GM12878 (cell line): ENCODE results near the gene PPP3CA. TPM values are rescaled to one million over a fixed set of nuclear protein-coding genes. Genes with fewer than 3 reads are reported as not detected.

ENCODE experiments used
- ATAC-seq: fragments of 200-7000 bp; cut with Tn5 transposase; 3 replicates; pipeline ENCODE4 v1.9.1; 2020; ENCODE audit warnings: mild to moderate bottlenecking, moderate library complexity
- BruUV-seq: library from RNA; stranded (reverse); fragments of 400-500 nt; replicated peaks from 2 replicates; lab custom pipeline; 2021; lab: Mats Ljungman, UMichigan
- CTCF ChIA-PET: fragments of 300-600 bp; sonication (Branson Sonifier 250); formaldehyde crosslinking; extraction: SDS; loops from one replicate; lab custom pipeline; 2021; ENCODE audit warnings: inconsistent platforms; lab: Yijun Ruan, JAX
- POLR2A ChIA-PET: fragments of 350-600 bp; formaldehyde crosslinking; extraction: SDS; loops from one replicate; lab custom pipeline; 2021; ENCODE audit warnings: inconsistent platforms; lab: Charles Lee
- RAD21 ChIA-PET: fragments of 300-600 bp; sonication (Branson Sonifier 250); formaldehyde crosslinking; loops from one replicate; lab custom pipeline; 2023; ENCODE audit warnings: antibody characterized with exemption; ENCODE audit not compliant: unreplicated experiment; lab: Charles Lee
- SMC1A ChIA-PET: fragments of 300-600 bp; sonication (Branson Sonifier 250); formaldehyde crosslinking; loops from one replicate; lab custom pipeline; 2023; ENCODE audit not compliant: unreplicated experiment, uncharacterized antibody; lab: Charles Lee
- DNase-seq: peaks from one replicate; pipeline ENCODE4 v3.0.0-alpha.2; 2011; ENCODE audit warnings: low read depth, low spot score
- FAIRE-seq: peaks from 3 replicates; lab custom pipeline; 2011; peaks lifted over from hg19 to GRCh38; lab: Jason Lieb, UNC
- H2AFZ ChIP-seq: 2 replicates; pipeline ENCODE4 v1.6.0; 2011; ENCODE audit warnings: low read depth, low read length, control low read depth; ENCODE audit not compliant: control insufficient read depth
- H3K27ac ChIP-seq: 2 replicates; pipeline ENCODE4 v1.5.1; 2011; ENCODE audit warnings: control low read depth; ENCODE audit not compliant: control insufficient read depth, insufficient read depth
- H3K27me3 ChIP-seq, 2 experiments: replicated peaks in 1 of 2; 2 replicates each; pipeline versions ENCODE4 v1.6.0 to v1.6.1; 2011; ENCODE audit warnings: low read length in 1 of 2; ENCODE audit not compliant: control insufficient read depth in 2 of 2, insufficient read depth in 2 of 2
- H3K36me3 ChIP-seq, 2 experiments: 2 replicates each; pipeline ENCODE4 v1.5.1; 2011; ENCODE audit warnings: low read length in 1 of 2; ENCODE audit not compliant: control insufficient read depth in 2 of 2, insufficient read depth in 2 of 2
- H3K4me1 ChIP-seq: 2 replicates; pipeline ENCODE4 v1.6.1; 2011; ENCODE audit warnings: mild to moderate bottlenecking, low read length, moderate library complexity, mixed read lengths; ENCODE audit not compliant: control insufficient read depth, insufficient read depth
- H3K4me2 ChIP-seq: 2 replicates; pipeline ENCODE4 v1.6.0; 2011; ENCODE audit warnings: control low read depth; ENCODE audit not compliant: control insufficient read depth, insufficient read depth
- H3K4me3 ChIP-seq: fragments of 200-600 bp; sonication (generic); 2 replicates; pipeline ENCODE4 v1.5.1; 2016
- H3K79me2 ChIP-seq: 2 replicates; pipeline ENCODE4 v1.6.0; 2011; ENCODE audit warnings: low read length; ENCODE audit not compliant: control insufficient read depth, insufficient read depth
- H3K9ac ChIP-seq: 2 replicates; pipeline ENCODE4 v1.8.0; 2011; ENCODE audit warnings: low read length, control low read depth, mixed read lengths; ENCODE audit not compliant: control insufficient read depth, insufficient read depth
- H3K9me3 ChIP-seq: replicated peaks from 3 replicates; pipeline ENCODE4 v1.5.1; 2011; ENCODE audit warnings: mild to moderate bottlenecking, low read length; ENCODE audit not compliant: control insufficient read depth, insufficient read depth
- H4K20me1 ChIP-seq: 2 replicates; pipeline ENCODE4 v1.6.0; 2011; ENCODE audit not compliant: control insufficient read depth, insufficient read depth
- ATF3 ChIP-seq: IDR thresholded peaks from 2 replicates; pipeline ENCODE4 v1.6.1; 2011; ENCODE audit warnings: low read depth, mild to moderate bottlenecking, low read length, moderate library complexity, borderline replicate concordance; ENCODE audit errors: extremely low read depth
- BCL11A ChIP-seq: IDR thresholded peaks from 2 replicates; pipeline ENCODE4 v1.6.1; 2011; ENCODE audit warnings: low read depth, low read length
- BCL3 ChIP-seq: IDR thresholded peaks from 2 replicates; pipeline ENCODE4 v1.6.1; 2011; ENCODE audit warnings: borderline replicate concordance, low read depth, mild to moderate bottlenecking, moderate library complexity, low read length; ENCODE audit not compliant: insufficient read depth, poor library complexity, severe bottlenecking
- CBX3 ChIP-seq: fragments of 200-600 bp; sonication (generic); IDR thresholded peaks from 2 replicates; pipeline ENCODE4 v1.6.1; 2016; ENCODE audit warnings: low read depth, borderline replicate concordance
- ESRRA ChIP-seq: IDR thresholded peaks from 2 replicates; pipeline ENCODE4 v1.6.1; 2012; ENCODE audit warnings: mild to moderate bottlenecking, low read length, improper control_type of control experiment
- HDAC2 ChIP-seq: fragments of 200-600 bp; sonication (generic); IDR thresholded peaks from 2 replicates; pipeline ENCODE4 v1.6.1; 2017
- HDAC6 ChIP-seq: fragments of 200-600 bp; sonication (generic); IDR thresholded peaks from one replicate; pipeline ENCODE4 v1.8.0; 2017; ENCODE audit warnings: antibody characterized with exemption; ENCODE audit not compliant: unreplicated experiment
- HDGF ChIP-seq: fragments of 450-650 bp; IDR thresholded peaks from 2 replicates; pipeline ENCODE4 v1.6.1; 2016; ENCODE audit warnings: antibody characterized with exemption
- IKZF1 ChIP-seq: fragments of 450-650 bp; conservative IDR thresholded peaks from 2 replicates; pipeline ENCODE4 v1.6.1; 2017; ENCODE audit warnings: antibody characterized with exemption, mild to moderate bottlenecking
- LARP7 ChIP-seq: fragments of 450-650 bp; IDR thresholded peaks from 2 replicates; pipeline ENCODE4 v1.6.1; 2017; ENCODE audit warnings: mild to moderate bottlenecking
- MEF2A ChIP-seq: IDR thresholded peaks from 2 replicates; pipeline ENCODE4 v1.6.1; 2011; ENCODE audit warnings: low read depth, mild to moderate bottlenecking, low read length, moderate library complexity; ENCODE audit not compliant: insufficient read depth
- MYB ChIP-seq: fragments of 150-350 bp; IDR thresholded peaks from 2 replicates; pipeline ENCODE4 v1.6.1; 2014; ENCODE audit warnings: mild to moderate bottlenecking, low read depth, low read length, borderline replicate concordance
- NR2F1 ChIP-seq: fragments of 450-650 bp; conservative IDR thresholded peaks from 2 replicates; pipeline ENCODE4 v1.6.1; 2017; ENCODE audit warnings: mild to moderate bottlenecking
- POLR2A ChIP-seq: IDR thresholded peaks from 2 replicates; pipeline ENCODE4 v1.6.1; 2011; ENCODE audit warnings: low read depth, mild to moderate bottlenecking, low read length
- POU2F2 ChIP-seq: IDR thresholded peaks from 3 replicates; pipeline ENCODE4 v1.6.1; 2011; ENCODE audit warnings: low read depth, mild to moderate bottlenecking, low read length, borderline replicate concordance
- TARDBP ChIP-seq: IDR thresholded peaks from 2 replicates; pipeline ENCODE4 v1.6.1; 2016; ENCODE audit warnings: borderline replicate concordance
- ZBTB11 ChIP-seq: fragments of 450-650 bp; formaldehyde crosslinking; IDR thresholded peaks from 2 replicates; pipeline ENCODE4 v1.5.0; 2022; ENCODE audit warnings: mild to moderate bottlenecking, missing genetic modification characterization
- ZNF384 ChIP-seq: IDR thresholded peaks from 2 replicates; pipeline ENCODE4 v1.6.1; 2012; ENCODE audit warnings: low read depth, mild to moderate bottlenecking, low read length, improper control_type of control experiment, borderline replicate concordance
- whole genome bisulfite sequencing: methylation state at CpG from one replicate; pipeline ENCODE4 v1.1.6; 2016; ENCODE audit warnings: low lambda C conversion rate; ENCODE audit not compliant: insufficient replicate concordance, insufficient coverage; ENCODE audit errors: missing lambda C conversion rate; 5-methylcytosine and 5-hydroxymethylcytosine counted together
- in situ Hi-C: fragments of 300-500 bp; cut with MboI; formaldehyde crosslinking; loops from 9 replicates; pipeline ENCODE4 v1.14.3; 2018; ENCODE audit warnings: mixed read lengths
- intact Hi-C: fragments of 100-400 bp; cut with micrococcal nuclease; formaldehyde crosslinking; loops from one replicate; pipeline ENCODE4 v1.14.2; 2022; ENCODE audit not compliant: unreplicated experiment
- polyA plus RNA-seq, 11 experiments: library from polyadenylated mRNA; depleted of rRNA in 4 of 11; unstranded in 6 of 11; stranded (reverse) in 5 of 11; fragments of >200 nt; fragmentation: Nextera tagmentation in 4 of 11; fragmentation: Illumina TruSeq in 1 of 11; extraction: Ambion mirVana in 4 of 11; extraction: Trizol in 1 of 11; gene quantifications; 1 replicate in 1 of 11; 2 replicates in 10 of 11; pipeline versions ENCODE4 v1.2.1 to v1.2.3, GENCODE V29; 2011 to 2016; ENCODE audit warnings: inconsistent platforms in 2 of 11, missing spikeins in 2 of 11, low read depth in 1 of 11
- total RNA-seq, 4 experiments: library from RNA; depleted of rRNA in 3 of 4; stranded (reverse); fragments of >200 nt in 3 of 4; fragmentation: Illumina TruSeq in 1 of 4; extraction: Trizol in 1 of 4; gene quantifications; 2 replicates each; pipeline versions ENCODE4 v1.2.1 to v1.2.3, GENCODE V29; 2013 to 2021
- TF ChIP-seq, protein P1 (sequence below): fragments of 150-350 bp; IDR thresholded peaks from 2 replicates; pipeline ENCODE4 v1.6.1; 2014; ENCODE audit warnings: mild to moderate bottlenecking, low read depth, low read length

The PPP3CA gene
- total and polyA plus RNA-seq, 10 of the 15 experiments (the other 5 are each of a cell fraction or from before 2014, with no cell fraction given): 0.33 to 9.0 (median 1.0) TPM

DNA sequence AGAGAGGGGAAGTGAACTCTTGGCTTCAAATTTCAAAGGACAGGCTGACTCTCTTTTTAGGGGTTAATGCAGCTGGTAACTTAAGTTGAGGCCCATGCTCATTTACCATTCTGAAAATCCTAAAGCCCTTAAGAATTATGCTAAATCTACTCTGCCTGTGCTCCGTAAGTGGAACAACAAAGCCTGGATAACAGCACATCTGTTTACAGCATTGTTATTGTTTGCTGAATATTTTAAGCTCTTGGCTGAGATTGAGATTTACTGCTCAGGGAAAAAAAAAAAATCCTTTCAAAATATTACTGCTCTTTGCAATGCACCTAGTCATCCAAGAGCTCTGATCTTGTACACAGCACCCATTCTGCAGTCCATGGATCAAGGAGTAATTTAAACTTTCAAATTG, 17.7 kb downstream of the PPP3CA start:
- RAD21 ChIA-PET: interaction anchor here (1.0 kb wide), 1 partner anchor 15 kb away, joined by 3 read pairs; no protein-coding TSS in a partner anchor
- FAIRE-seq (no peak), DNase-seq (no peak), ATAC-seq (no peak)
- H3K9ac ChIP-seq: no peak overlapping the region
- H3K4me3 ChIP-seq: no peak overlapping the region
- no peaks in the 10 kb centered on the region; the same call in none of the 2 replicates for H3K79me2 ChIP-seq
- SMC1A ChIA-PET: interaction anchor here (0.7 to 3.2 kb wide), 4 partner anchors 14 to 268 kb away, joined by 3 to 13 read pairs (median 7); no protein-coding TSS in a partner anchor
- no peaks in the 10 kb centered on the region for H3K9me3 ChIP-seq
- BruUV-seq: no TSS peak
- no peak overlapping the region for H3K27ac ChIP-seq
- H2AFZ ChIP-seq: no peak overlapping the region
- H4K20me1 ChIP-seq: no peaks in the 10 kb centered on the region; the same call in 1 of the 2 replicates
- H3K36me3 ChIP-seq: no peaks in the 10 kb centered on the region
- intact Hi-C loops (loop anchor here (2.0 kb wide), 1 partner anchor 15 kb away; no protein-coding TSS in a partner anchor), in situ Hi-C loops (no loop called here)
- no peaks in the 10 kb centered on the region for H3K27me3 ChIP-seq
- 100% methylated on average over 1 of the region's 1 CpG for WGBS
- peaks cover 13% of the 10 kb centered on the region for H3K4me1 ChIP-seq
- POLR2A ChIA-PET: interaction anchor here (1.4 kb wide), 1 partner anchor 8 kb away, joined by 3 read pairs; no protein-coding TSS in a partner anchor
- H3K4me2 ChIP-seq: no peak overlapping the region
- TF ChIP-seq HDGF: no peak
- TF ChIP-seq HDAC6: no peak
- no peak for TF ChIP-seq LARP7
- TF ChIP-seq ZNF384: no peak
- TF ChIP-seq ESRRA: no peak
- no peak for TF ChIP-seq MEF2A
- no peak for TF ChIP-seq BCL11A
- TF ChIP-seq ZBTB11 (CRISPR knock-in tag): no peak
- TF ChIP-seq, protein P1, sequence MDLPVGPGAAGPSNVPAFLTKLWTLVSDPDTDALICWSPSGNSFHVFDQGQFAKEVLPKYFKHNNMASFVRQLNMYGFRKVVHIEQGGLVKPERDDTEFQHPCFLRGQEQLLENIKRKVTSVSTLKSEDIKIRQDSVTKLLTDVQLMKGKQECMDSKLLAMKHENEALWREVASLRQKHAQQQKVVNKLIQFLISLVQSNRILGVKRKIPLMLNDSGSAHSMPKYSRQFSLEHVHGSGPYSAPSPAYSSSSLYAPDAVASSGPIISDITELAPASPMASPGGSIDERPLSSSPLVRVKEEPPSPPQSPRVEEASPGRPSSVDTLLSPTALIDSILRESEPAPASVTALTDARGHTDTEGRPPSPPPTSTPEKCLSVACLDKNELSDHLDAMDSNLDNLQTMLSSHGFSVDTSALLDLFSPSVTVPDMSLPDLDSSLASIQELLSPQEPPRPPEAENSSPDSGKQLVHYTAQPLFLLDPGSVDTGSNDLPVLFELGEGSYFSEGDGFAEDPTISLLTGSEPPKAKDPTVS: no peak
- TF ChIP-seq POLR2A: no peak
- no peak for TF ChIP-seq NR2F1
- no peak for TF ChIP-seq IKZF1
- TF ChIP-seq POU2F2: no peak
- no peak for TF ChIP-seq ATF3
- no peak for TF ChIP-seq CBX3
- TF ChIP-seq HDAC2: no peak
- TF ChIP-seq TARDBP: no peak
- TF ChIP-seq BCL3: no peak
- TF ChIP-seq MYB: no peak
- CTCF ChIA-PET: interaction anchor here (0.7 to 0.8 kb wide), 3 partner anchors 10 to 164 kb away, joined by 3 to 6 read pairs (median 3); no protein-coding TSS in a partner anchor
